ENCODE data around the gene TNS2.

TNS2 gene

GRCh38 chr12:53113951-53114350 lies 64.1 kb downstream of the TNS2 start:
- no peak for DNase-seq
